Stromal cell of bone marrow (primary cell): ENCODE results near the gene ABTB1.
"Not testable (repeated sequence)": the region's sequence is repeated elsewhere in the genome, so short reads cannot be mapped to it uniquely, and the experiment has no call there.

Experiments used
- DNase-seq: peaks from one replicate; pipeline ENCODE4 v3.0.0-alpha.2; 2012; ENCODE audit warnings: low read depth

The ABTB1 gene

GRCh38 chr3:127671523-127672428 lies 976 bp upstream of the ABTB1 start:
- DNase-seq: no peak

- DNase-seq: no peak
These were observed 694 bp downstream of the ABTB1 start for GRCh38 chr3:127673191-127674100.

GRCh38 chr3:127674101-127674721 lies 1.5 kb downstream of the ABTB1 start:
- no peak for DNase-seq

GRCh38 chr3:127674790-127675189 lies 2.0 kb downstream of the ABTB1 start:
- DNase-seq: no peak

- DNase-seq: no peak
These were observed 3.1 kb downstream of the ABTB1 start for GRCh38 chr3:127675651-127676391.

GRCh38 chr3:127676456-127676855 lies 3.7 kb downstream of the ABTB1 start:
- no peak for DNase-seq

GRCh38 chr3:127676921-127677351 lies 4.2 kb downstream of the ABTB1 start:
- DNase-seq: no peak

GRCh38 chr3:127677541-127678314 lies 5.0 kb downstream of the ABTB1 start:
- no peak for DNase-seq

GRCh38 chr3:127678315-127678599 lies 5.5 kb downstream of the ABTB1 start:
- DNase-seq: no peak

- DNase-seq: no peak
These were observed 6.1 kb downstream of the ABTB1 start for GRCh38 chr3:127678611-127679533.

GRCh38 chr3:127679534-127680145 lies 6.9 kb downstream of the ABTB1 start:
- no peak for DNase-seq

GRCh38 chr3:127680146-127680661 lies 7.5 kb downstream of the ABTB1 start:
- no peak for DNase-seq

GRCh38 chr3:127680798-127681221 lies 8.1 kb downstream of the ABTB1 start:
- DNase-seq: no peak

GRCh38 chr3:127682175-127682554 lies 9.4 kb downstream of the ABTB1 start:
- DNase-seq: not testable (repeated sequence)

GRCh38 chr3:127682561-127682960 lies 9.8 kb downstream of the ABTB1 start:
- DNase-seq: no peak

- DNase-seq: no peak
These were observed 12.3 kb downstream of the ABTB1 start for GRCh38 chr3:127684871-127685707.

- DNase-seq: no peak
These were observed 13.2 kb downstream of the ABTB1 start for GRCh38 chr3:127685708-127686511.

GRCh38 chr3:127686512-127686894 lies 13.8 kb downstream of the ABTB1 start:
- no peak for DNase-seq
